NCI-H526 (cell line): Measurements from ENCODE around the gene ELAVL3.
"Not testable (repeated sequence)": the region's sequence is repeated elsewhere in the genome, so short reads cannot be mapped to it uniquely, and the experiment has no call there.

ENCODE experiments used
- DNase-seq, 2 experiments: peaks; one replicate each; lab custom pipeline; 2025; lab: John Stamatoyannopoulos, UW

ELAVL3 gene

DNA sequence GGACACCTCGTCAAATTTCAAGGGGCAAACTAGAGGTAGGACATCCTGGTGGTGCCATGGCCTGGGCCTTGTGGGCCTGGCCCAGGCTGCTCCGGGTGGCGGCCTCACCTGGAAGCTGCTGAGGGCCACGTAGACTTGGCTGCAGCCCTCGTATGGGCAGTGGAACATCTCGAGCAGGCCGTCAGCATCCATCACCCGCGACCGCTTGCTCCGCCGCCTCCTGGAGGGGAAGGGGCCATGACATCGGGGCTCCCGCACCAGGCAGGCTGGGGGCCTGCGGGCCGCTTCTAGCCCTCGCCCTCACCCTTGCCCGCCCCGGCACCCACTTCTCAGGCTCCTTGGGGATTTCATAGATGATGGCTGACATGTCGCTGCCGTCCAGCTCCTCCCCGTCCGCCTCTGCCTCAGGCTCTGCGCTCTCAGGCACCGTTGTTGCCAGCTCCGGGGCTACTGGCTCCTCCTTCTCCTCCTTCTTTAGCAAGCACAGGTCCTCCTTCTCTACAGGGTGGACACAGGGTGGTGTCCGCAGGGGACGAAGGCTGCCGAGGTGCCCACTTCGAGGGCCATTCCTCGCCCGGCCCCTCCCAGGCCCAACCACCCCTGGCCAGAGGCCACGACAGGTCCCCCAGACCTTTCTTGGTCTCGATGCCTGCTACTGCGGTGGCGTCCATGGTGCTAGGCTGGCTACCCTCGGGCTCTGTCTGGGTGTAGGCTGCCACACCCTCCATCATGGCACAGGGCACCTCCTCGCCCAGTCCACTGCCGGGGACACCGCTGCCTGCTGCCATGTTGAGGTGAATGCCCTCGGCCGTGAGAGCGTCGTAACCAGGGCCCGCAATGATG lies 6.0 kb upstream of the ELAVL3 start:
- DNase-seq = no peak

DNA sequence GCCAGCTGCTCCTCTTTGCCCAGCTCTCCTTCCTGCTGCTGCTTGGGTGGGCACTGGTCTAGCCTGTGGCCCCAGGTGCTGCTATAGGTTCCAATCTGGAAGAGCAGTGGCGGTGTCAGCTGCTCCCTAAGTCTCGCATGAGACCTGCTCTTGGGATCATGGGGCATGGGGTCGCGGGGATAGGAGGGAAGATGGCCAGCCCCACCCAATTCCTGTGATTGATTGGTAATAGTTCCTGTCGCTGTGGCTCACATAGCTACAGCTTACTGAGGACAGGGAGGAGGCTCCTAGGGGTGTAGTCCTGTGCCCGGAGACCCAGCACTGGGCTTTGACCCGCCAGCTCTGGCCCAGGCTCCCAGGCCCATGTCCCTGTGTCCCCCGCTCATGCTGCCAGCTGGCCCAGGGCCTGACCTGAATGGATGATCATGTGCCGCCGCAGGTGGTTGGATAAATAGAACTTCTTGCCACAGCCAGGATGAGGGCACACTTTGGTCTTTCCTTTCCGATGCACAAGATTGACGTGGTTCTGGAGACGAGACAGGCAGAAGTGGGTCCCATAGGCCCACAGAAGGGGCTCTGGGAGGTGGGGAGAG lies 4.5 kb upstream of the ELAVL3 start:
- no peak for DNase-seq

DNA sequence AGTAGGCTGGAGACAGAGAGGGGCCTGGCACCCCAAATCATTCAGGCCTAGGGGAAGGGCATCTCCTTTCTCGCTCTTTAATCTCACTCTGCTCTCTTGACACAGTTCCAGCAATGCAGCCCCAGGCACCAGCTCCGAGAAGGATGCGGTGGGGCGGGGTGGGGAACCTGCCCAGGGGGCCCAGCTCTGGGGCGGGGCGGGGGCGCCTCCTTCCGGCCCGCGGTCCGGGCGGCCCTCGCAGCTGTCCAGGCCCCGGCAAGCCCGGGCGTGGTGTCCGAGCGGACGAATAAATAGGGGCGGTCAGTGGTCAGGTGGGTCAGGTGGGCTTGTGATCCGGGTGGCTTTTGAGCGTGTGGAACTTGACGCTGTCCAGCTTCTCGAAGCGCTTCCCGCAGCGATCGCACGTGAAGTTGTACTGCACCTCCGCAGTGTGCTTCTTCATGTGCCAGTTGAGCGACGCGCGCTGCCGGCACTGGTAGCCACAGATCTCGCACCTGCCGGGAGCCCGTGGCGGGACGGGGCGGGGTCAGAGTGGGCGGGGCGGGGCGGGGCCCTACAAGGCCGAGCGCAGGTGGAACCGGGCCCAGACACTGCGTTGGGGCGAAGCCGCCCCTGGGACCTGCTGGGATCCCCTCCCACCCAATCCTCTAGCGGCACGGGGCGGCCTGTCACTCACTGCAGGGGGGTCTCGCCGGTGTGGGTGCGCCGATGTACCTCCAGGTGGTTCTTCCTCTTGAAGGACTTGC lies 2.7 kb upstream of the ELAVL3 start:
- DNase-seq = peak in 1 of 2 experiments; percentile 50

DNA sequence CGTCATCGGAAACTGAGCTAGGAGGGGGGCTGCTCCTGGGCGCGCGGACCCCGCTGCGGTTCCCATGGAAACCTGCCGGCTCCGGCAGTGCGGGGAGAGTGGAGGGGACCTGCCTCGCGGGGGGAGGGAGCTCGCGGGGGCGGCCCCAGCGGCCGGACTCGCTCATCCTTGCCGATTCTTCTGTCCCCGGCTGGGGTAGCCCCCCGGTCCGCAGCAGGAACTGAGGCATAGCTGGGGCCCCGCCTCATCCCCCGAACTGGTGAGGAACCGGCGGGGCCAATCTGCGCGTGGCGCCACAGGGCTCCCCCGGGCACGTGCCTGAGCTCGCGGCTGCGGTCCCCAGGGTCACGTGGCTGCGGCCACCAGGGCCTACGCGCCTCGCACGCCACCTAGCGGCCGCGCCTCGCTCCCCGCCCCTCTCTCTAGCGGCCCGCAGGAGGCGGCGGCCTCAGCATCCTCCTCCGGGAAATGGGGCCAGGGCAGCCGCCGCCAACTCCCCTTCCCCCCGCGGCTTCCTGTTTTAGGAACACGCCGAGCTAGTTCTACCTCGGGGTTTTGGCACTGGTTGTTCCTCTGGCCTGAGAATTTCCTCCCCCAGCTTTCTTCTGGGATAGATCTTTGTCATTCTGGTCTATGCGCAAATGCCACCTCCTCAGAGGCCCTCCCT lies 1.7 kb upstream of the ELAVL3 start:
- peak in 1 of 2 experiments; percentile 82 for DNase-seq

DNA sequence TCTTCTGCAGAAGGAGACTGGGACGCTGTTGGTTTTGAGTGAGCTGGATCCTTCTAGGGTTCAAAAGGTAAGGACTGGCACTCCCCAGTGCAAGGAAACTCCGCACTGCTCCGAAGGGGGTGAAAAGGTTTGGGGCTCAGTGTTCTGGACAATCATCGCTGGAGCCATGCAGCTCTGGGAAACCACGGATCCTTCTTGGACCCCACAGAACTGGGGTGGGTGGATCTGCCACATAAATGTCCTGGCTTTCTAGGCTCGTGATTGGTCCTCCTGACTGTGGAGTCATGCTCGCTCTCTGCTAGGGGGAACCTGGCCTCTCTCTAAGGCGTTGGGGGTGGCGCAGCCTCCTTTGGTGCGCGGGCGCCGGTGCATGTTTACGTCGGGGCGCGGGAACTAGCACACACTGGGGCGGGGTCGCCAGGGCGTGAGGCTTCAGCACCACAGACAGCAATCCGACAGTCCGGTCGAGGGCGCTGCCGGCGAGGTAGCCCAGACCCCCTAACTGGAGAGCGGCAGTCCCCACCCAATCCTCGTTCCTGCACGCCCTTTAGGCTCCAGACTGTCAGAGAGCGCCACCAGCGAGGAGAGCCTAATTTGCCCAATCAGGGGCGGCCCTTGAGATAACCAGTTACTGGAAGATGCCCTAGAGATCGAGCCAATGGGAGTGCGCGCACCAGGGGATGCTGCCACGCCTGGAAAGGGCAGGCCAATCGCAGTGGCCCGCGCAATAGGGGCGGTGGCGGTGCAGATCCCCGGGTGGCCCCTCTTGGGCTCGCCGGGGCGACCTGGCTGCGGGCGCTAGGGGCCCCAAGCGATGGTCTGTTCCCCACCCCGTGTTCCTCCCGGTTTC lies 913 bp upstream of the ELAVL3 start:
- peak; percentile 82 to 85 for DNase-seq

DNA sequence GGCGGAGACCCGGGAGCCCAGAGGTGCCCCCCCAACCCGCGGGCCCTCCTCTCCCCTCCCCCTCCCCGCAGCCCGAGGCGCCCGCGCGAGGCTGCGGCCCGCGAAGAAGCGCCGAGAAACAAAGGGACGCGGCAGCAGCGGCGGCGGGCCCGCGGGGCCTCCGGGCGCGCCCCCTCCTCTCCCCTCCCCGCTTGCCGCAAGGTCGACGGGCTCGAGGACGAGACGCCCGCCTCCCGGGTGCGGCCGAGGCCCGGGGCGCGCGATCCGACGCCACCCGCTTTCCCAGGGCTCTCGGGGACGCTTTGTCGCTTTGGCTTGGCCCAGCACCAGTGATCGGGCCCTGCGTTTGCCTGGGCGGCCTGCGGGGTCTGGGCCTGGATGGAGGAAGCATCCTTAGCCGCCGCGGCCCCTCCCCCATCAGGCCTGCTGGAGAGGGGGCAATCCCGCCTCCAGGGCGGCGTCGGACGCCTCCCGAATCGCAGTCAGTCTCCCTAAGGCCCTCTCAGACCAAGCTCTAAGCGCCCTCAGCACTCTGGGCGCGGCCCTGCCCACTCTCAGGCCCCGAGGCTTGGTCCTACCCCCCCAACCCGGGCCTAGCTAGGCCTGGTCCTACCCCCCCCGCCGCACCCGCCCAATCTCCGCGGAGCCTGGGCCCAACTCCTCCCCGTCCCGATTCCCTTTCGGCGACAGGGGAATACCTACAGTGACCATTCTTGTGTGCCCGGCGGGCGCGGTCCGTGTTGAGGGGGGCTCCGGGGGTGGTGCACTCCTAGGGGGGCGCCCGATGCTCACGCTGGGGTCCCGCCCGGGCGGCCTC lies 740 bp downstream of the ELAVL3 start:
- peak in 1 of 2 experiments; percentile 37 for DNase-seq

DNA sequence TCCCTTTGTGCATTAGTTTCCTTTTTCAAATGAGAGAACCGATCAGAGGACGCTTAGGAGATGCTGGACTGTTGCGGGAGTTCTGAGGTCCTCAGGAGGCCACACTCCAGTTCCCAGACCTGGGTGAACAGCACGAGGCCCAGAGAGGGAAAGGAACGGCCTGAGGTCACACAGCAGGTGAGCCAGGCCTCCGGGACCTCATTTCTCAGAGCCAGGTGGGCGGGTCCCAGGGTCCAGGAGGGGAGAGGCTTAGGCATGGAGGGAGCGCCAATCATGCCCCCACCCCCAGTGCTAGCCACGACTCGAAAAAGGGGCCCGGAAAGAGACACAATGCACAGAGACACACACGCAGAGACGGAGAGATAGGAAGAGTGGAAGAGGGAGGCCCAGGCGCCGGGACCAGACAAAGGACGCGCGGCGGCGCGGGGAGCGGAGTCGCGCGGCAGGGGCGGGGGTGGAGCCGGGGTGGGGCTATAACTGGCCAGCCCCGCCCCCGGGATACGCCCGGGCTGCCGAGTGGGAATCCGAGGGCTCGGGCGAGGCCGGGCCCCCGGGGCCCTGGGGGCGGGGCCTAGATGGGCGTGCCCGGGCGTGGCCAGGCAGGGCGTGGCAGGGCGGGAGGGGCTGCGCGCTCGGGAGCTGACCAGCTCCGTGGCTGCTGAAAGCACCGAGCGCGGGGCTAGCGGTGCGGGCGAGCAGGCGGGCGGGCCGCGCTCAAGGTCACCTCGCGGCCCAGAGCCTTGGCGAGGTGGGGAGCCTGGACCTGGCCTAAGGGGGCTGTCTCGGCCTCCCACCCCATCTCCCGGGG lies 1.6 kb downstream of the ELAVL3 start:
- DNase-seq = peak in 1 of 2 experiments; percentile 76

DNA sequence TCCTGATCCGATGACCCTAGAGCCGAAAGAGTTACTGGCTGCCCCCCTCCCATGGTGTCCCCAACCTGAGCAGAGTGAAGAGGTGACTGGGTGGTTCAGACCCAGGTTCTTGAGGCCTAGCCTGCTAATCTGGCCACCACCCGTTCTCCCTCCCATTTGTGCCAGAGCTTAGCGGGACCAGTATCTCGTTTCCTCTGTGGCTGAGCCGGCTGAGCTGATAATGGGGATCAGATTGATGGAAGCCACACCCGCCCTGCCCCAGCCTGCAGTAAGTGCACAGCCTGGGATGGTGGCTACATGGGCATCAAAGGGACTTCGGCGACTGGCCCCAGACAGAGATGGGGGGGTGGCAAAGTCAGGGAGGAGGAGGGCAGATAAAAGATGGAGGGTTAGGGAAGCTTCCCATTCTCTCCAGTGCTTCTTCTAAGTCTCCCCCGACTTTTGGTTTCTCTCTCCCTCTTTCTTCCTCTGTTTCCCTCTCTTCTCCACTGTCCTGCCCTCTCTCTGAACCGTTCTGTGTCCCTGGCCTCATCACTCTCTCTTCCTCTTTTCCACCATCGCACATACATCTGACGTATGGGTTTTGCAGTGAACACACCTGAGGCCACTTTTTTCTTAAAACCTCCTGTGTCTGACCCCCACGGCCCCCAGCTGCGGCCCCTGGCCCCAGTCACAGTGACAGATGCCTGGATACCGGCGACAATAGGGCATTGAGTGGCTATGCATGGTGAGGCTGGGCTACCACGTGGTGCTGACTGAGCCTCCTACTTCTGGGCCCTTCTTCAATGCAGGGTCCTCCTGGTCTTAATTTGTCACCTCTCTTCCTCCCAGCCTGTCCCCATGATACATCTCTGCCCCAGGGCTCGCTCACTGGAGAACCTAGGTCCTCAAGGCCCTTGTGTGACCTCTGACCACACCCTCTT lies 2.4 kb downstream of the ELAVL3 start:
- DNase-seq = no peak

DNA sequence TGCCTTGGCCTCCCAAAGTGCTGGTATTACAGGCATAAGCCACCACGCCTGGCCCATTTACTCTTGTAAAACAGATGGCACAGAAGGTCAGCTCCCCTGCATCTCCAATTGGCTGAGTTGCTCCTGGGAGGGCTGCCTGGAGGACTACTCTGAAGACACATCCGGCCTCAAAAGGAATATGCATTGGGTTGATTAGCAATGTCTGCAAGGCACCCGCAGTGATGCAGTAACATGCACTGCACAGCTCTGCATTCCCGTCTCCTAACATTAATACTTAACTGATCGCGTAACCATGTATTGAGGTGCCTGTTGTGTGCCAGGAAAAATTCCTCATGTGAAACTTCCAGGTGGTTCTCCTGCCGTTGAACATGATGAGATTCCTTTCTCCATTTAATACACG lies 5.0 kb downstream of the ELAVL3 start:
- DNase-seq = no peak

DNA sequence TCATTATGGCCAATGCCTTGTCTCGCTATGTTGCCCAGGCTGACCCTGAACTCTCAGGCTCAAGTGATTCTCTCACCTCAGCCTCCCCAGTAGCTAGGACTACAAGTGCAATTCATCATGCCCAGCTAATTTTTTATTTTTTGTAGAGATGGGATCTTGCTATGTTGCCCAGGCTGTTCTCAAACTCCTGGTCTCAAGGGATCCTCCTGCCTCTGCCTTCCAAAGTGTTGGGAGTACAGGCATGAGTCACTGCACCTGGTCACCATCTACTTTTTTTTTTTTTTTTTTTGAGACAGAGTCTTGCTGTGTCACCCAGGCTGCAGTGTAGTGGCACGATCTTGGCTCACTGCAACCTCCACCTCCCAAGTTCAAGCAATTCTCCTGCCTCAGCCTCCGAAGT lies 5.5 kb downstream of the ELAVL3 start:
- not testable (repeated sequence) for DNase-seq

DNA sequence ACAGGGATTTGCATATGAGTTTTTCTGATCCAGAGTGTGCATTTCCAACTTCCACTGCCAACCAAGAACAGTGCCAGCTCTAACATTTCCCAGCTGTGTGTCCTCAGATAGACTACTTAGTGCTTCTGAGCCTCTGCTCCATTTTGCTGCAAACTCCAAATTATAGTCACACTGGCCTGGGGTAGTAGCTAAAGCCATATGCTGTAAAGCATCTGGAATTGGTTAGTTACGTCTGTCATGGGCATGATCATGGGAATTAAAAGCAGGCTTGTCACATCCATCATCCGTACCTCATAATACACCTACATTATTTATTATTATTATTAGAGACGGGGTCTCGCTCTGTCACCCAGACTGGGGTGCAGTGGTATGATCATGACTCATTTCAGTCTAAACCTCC lies 7.1 kb downstream of the ELAVL3 start:
- no peak for DNase-seq

DNA sequence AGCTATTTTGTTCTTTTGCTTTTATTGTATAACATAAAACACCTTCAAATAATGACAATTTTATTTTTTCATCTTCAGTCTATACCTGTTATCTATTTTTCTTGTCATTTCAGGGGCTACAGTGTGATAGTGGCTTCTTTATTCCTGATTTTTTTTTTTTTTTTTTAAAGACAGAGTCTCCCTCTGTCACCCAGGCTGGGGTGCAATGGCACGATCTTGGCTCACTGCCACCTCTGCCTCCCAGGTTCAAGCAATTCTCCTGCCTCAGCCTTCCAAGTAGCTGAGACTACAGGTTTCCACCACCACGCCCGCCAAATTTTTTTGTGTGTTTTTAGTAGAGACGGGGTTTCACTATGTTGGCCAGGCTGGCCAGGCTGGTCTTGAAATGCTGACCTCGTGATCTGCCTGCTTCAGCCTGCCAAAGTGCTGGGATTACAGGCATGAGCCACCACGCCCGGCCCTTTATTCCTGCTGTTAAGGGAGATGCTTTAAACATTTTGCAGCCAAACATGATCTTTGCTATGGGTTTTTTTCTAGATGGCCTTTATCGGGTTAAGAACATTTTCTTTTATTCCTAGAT lies 12.5 kb downstream of the ELAVL3 start:
- not testable (repeated sequence) for DNase-seq

DNA sequence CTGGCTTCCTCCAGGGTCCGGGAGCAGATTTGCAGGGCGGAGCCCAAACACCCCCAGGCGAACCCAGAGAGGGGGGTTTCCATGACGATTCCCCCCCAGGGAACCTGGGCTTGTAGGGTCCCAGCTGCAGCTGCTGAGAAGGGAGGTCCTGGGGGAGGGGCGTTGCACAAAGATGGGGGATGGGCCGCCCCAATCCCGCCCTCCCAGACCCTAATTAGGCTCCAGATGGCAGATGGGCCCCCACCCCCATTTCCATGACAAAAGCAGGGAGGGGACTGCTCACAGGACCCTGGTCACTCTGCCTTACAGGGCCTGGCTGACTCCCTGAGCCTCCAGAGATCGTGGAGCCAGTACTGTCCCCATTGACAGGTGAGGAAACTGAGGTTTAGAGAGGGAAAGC lies 15.2 kb downstream of the ELAVL3 start:
- DNase-seq = no peak

DNA sequence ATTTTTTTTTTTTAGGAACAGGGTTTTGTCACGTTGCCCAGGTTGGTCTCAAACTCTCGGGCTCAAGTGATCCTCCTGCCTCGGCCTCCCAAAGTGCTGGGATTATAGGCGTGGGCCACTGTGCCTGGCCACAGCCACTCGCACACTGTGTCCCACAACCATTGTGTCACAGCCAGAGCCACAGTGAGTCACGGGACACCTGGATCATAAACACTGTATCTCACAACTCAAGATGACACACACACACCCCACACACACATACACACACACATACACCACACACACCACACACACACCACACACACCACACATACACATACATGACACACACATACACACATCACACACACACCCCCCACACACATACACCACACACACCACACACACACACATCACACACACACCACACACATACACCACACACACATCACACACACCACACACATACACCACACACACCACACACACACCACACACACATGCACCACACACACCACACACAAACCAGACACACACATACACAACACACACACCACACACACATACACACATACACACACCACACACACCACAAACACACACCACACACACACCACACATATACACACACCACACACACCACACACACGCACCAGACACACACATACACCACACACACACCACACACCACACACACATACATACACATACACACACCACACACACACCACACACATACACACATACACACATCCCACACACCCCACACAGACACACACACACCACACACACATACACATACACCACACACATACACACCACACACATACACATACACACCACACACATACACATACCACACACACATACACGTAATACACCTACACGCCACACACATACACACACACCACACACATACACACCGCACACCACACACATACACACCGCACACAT lies 16.2 kb downstream of the ELAVL3 start:
- no peak for DNase-seq

DNA sequence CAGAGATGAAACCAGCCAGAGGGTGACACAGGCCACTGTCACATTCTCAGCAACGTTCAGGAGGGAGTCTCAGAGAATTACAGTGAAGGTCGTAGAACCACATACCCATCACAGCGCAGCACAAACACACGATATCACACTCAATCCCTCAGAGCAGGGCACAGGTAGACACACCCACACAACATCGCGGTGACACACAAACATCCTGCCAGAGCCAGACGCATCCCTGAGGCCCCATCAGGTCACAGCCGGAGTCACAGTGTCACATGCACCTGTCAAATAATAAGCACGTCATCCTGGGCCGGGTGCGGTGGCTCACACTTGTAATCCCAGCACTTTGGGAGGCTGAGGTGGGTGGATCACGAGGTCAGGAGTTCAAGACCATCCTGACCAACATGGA lies 17.5 kb downstream of the ELAVL3 start:
- no peak for DNase-seq

DNA sequence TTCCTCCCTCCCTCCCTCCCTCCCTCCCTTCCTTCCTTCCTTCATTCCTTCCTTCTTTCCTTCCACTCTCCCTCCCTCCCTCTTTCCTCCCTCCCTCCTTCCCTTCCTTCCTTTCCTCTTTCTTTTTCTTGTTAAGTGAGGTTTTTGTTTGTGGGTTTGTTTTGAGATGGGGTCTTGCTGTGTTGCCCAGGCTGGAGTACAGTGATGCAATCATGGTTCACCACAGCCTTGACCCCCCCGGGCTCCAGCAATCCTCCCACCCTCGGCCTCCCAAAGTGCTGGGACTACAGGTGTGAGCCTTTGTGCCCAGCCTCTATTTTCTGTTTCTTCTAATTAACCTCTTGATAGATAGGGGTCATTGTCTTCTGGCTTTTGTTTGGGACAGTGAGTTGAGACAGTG lies 19.4 kb downstream of the ELAVL3 start:
- DNase-seq = no peak

DNA sequence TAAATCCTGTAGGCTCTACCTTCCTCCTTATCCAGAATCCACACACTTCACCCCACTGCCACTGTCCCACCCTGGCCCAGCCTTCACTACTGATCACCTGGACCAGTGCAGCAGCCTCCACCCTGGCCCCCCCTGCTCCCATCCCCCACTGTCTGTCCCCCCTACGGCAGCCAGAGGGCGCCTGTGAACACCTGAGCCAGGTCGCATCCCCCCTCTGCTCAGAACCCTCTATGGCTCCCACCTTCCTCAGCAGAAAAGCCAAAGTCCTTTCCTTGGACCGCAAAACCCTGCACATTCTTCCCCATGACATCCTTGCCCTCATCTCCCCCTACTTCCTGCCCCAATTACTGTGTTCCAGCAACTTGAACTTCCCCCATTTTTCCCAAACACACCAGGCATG lies 20.6 kb downstream of the ELAVL3 start:
- no peak for DNase-seq
